Left lung (tissue), 10 donors: Measurements from ENCODE around the gene SCN10A. TPM values are rescaled to one million over a fixed set of nuclear protein-coding genes. Genes with fewer than 3 reads are reported as not detected.

Experiments used
- ATAC-seq: fragments of 200-7000 bp; cut with Tn5 transposase; one replicate; pipeline ENCODE4 v1.9.1; 2020; ENCODE audit warnings: moderate library complexity
- DNase-seq, 4 donors: peaks; one replicate each; pipeline ENCODE4 v3.0.0-alpha.2; 2013 to 2020
- H3K27ac ChIP-seq, 2 donors: fragments of 200-600 bp; sonication (generic) in 1 of 2; one replicate each; pipeline versions ENCODE4 v1.5.0 to v1.8.0; 2020 to 2021
- H3K27me3 ChIP-seq, 2 donors: fragments of 200-600 bp; sonication (generic) in 1 of 2; one replicate each; pipeline versions ENCODE4 v1.5.0 to v1.8.0; 2020 to 2021
- H3K36me3 ChIP-seq, 2 donors: fragments of 200-600 bp; sonication (generic) in 1 of 2; one replicate each; pipeline versions ENCODE4 v1.5.0 to v1.8.0; 2020 to 2021
- H3K4me1 ChIP-seq, 2 donors: fragments of 200-600 bp; one replicate each; pipeline ENCODE4 v1.8.0; 2021
- H3K4me3 ChIP-seq, 2 donors: fragments of 200-600 bp; sonication (generic) in 1 of 2; one replicate each; pipeline versions ENCODE4 v1.5.0 to v1.8.0; 2020 to 2021; ENCODE audit warnings: mild to moderate bottlenecking in 1 of 2
- H3K9me3 ChIP-seq, 2 donors: fragments of 200-600 bp; sonication (generic) in 1 of 2; one replicate each; pipeline versions ENCODE4 v1.5.0 to v1.8.0; 2020 to 2021
- intact Hi-C, 2 donors: fragments of 100-400 bp; cut with DNase I; formaldehyde crosslinking; loops; one replicate each; pipeline versions ENCODE4 v1.11.2 to v1.14.2; 2022
- polyA plus RNA-seq, 6 donors: library from polyadenylated mRNA; unstranded; fragments of 120-200 nt; gene quantifications; one replicate each; pipeline ENCODE4 v1.2.1, GENCODE V29; 2013; ENCODE audit not compliant: insufficient read length in 6 of 6
- total RNA-seq, 2 donors: library from RNA; stranded (reverse); fragmentation: NEBNext Ultra II Directional; extraction: Animal tissue kit (Norgen Biotek cat#: 25700); gene quantifications; one replicate each; pipeline ENCODE4 v1.2.1, GENCODE V29; 2021
- TF ChIP-seq, protein P1 (sequence below), 2 donors: fragments of 200-600 bp; sonication (generic) in 1 of 2; IDR thresholded peaks; one replicate each; pipeline versions ENCODE4 v1.5.0 to v1.8.0; 2021; ENCODE audit warnings: antibody characterized with exemption in 2 of 2
- donor health status: DM: no; HTN: yes; CAD: no.
- donor health status: DM: no; HTN: no; CAD: no.

SCN10A gene
- total and polyA plus RNA-seq, 8 donors: not detected

DNA sequence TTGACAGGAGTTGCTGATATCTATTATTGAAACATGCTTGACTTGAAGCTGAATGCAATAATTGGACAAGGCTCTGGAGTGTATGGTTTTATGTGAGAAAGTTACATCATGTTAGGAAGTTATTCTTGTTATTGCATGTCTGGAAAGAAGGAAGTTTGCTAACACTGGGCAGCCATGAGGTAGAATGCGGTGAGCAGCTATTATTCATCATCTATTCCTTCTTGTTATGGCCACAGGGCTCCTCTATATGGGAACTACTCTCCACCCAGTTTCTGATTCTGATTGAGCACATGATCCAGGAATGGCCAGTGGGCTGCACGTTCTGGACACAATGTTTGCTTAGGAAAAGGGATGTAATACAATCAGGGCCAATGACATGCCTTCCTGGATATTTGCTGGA lies 128.7 kb downstream of the SCN10A start:
- Histone ChIP-seq H3K27me3 (peaks cover 0 to under 1% of the 10 kb centered on the region in 2 donors), H3K4me1 (no peaks in the 10 kb centered on the region), H3K9me3 (no peaks in the 10 kb centered on the region), H3K36me3 (no peaks in the 10 kb centered on the region), H3K4me3 (no peak overlapping the region), H3K27ac (no peak overlapping the region)
- TF ChIP-seq, protein P1, sequence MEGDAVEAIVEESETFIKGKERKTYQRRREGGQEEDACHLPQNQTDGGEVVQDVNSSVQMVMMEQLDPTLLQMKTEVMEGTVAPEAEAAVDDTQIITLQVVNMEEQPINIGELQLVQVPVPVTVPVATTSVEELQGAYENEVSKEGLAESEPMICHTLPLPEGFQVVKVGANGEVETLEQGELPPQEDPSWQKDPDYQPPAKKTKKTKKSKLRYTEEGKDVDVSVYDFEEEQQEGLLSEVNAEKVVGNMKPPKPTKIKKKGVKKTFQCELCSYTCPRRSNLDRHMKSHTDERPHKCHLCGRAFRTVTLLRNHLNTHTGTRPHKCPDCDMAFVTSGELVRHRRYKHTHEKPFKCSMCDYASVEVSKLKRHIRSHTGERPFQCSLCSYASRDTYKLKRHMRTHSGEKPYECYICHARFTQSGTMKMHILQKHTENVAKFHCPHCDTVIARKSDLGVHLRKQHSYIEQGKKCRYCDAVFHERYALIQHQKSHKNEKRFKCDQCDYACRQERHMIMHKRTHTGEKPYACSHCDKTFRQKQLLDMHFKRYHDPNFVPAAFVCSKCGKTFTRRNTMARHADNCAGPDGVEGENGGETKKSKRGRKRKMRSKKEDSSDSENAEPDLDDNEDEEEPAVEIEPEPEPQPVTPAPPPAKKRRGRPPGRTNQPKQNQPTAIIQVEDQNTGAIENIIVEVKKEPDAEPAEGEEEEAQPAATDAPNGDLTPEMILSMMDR (IDR thresholded peaks at IDR 0.05): no peak
- intact Hi-C loops: no loop called here
- no peak for ATAC-seq
- DNase-seq: no peak

DNA sequence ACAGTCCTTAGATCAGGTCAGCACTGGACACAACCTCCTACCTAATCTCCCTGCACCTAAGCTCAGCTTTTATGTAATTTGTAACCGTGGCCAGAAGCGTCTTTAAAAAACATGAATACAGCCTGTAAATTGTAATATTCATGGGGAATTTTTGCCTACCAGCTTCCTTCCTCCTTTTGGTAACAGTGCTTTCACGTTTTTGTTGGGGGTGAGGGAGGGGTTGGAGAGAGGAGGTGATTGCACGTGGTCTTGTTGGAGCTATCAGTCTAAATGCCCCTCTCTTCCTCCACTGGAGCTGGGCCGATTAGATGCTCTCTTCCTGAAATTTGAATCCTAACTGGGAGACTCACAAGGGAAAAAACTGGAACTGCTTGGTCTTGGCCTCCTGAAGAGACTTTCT lies 131.5 kb downstream of the SCN10A start:
- no peaks in the 10 kb centered on the region for H3K9me3 ChIP-seq
- DNase-seq (no peak), ATAC-seq (no peak)
- H3K27me3 ChIP-seq: peaks cover 0 to 14% of the 10 kb centered on the region in 2 donors
- no peaks in the 10 kb centered on the region for H3K36me3 ChIP-seq
- intact Hi-C loops: no loop called here
- H3K27ac ChIP-seq: no peak overlapping the region
- TF ChIP-seq, protein P1 (IDR thresholded peaks at IDR 0.05): no peak
- no peaks in the 10 kb centered on the region for H3K4me1 ChIP-seq
- no peak overlapping the region for H3K4me3 ChIP-seq

- Histone ChIP-seq H3K27me3 (peaks cover 0 to 7% of the 10 kb centered on the region in 2 donors), H3K9me3 (no peaks in the 10 kb centered on the region), H3K4me3 (no peak overlapping the region), H3K36me3 (no peaks in the 10 kb centered on the region), H3K4me1 (no peaks in the 10 kb centered on the region), H3K27ac (no peak overlapping the region)
- TF ChIP-seq, protein P1 (IDR thresholded peaks at IDR 0.05): no peak
- intact Hi-C loops: no loop called here
- DNase-seq: no peak
- ATAC-seq: no peak
These were observed 146.3 kb downstream of the SCN10A start for GRCh38 chr3:38669668-38670067.

DNA sequence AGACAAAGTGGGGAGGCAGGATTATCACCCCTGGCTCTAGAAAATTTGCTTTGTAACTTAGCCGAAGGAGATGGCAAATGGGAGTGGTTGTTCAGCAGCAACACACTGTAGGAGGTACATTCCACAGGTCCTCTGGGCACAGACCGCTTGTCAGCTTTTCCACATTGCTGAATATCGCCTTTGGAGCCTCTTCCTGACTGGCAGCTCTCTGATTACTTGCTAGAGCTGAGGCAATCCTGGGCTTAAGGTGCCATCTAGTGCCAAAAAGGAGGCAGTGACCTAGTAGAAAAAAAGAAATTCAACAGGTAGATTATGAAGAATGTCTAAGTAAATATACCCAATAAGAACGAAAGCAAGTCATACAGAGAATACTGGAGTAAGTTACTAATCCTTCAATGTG lies 153.5 kb downstream of the SCN10A start:
- H3K27me3 ChIP-seq: peaks cover 14 to 30% of the 10 kb centered on the region in 2 donors
- intact Hi-C loops: no loop called here
- no peak overlapping the region for H3K4me3 ChIP-seq
- H3K27ac ChIP-seq: no peak overlapping the region
- DNase-seq (no peak), ATAC-seq (no peak)
- H3K4me1 ChIP-seq: no peaks in the 10 kb centered on the region
- peaks cover 0 to 20% of the 10 kb centered on the region in 2 donors for H3K9me3 ChIP-seq
- H3K36me3 ChIP-seq: no peaks in the 10 kb centered on the region
- TF ChIP-seq, protein P1 (IDR thresholded peaks at IDR 0.05): no peak

DNA sequence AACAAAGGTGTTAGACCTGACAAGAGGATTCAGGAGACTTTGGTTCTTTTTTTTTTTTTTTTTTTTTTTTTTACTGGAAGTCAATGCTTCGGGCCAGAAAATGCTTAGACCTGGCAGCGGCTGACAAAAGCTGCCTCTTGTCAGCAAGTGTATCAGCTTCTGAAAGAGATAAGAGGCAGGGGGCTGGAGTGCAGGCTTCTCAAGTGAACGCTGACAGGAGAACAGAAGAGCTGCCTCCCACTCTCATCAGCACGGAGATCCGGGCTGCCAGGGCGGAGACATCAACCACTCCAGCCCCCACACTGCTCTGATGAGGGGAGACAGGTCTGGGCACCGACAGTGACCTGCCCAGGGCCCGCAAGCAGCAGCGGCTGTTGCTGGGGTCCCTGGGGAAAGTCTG lies 157.2 kb downstream of the SCN10A start:
- DNase-seq (no peak), ATAC-seq (no peak)
- Histone ChIP-seq H3K27me3 (peaks cover 21 to 66% of the 10 kb centered on the region in 2 donors), H3K4me3 (no peak overlapping the region), H3K27ac (no peak overlapping the region), H3K4me1 (no peaks in the 10 kb centered on the region), H3K36me3 (no peaks in the 10 kb centered on the region), H3K9me3 (peaks cover 0 to 20% of the 10 kb centered on the region in 2 donors)
- intact Hi-C loops: no loop called here
- TF ChIP-seq, protein P1 (IDR thresholded peaks at IDR 0.05): no peak
